Kidney (tissue), 14 donors: Measurements from ENCODE around the gene PCK2. TPM values are rescaled to one million over a fixed set of nuclear protein-coding genes. Genes with fewer than 3 reads are reported as not detected.

Experiments used
- DNase-seq, 5 donors: peaks; one replicate each; pipeline ENCODE4 v3.0.0-alpha.2; 2013 to 2020
- FAIRE-seq: peaks from 2 replicates; lab custom pipeline; 2012; peaks lifted over from hg19 to GRCh38; lab: Jason Lieb, UNC
- H3K27ac ChIP-seq, 2 donors: one replicate each; pipeline ENCODE4 v1.7.0; 2013; ENCODE audit warnings: low read depth in 2 of 2, low read length in 2 of 2, inconsistent platforms in 1 of 2
- H3K27me3 ChIP-seq: one replicate; pipeline ENCODE4 v1.7.1; 2013; ENCODE audit warnings: low read length, inconsistent platforms; ENCODE audit not compliant: control insufficient read depth, insufficient read depth
- H3K36me3 ChIP-seq, 3 donors: one replicate each; pipeline versions ENCODE4 v1.7.0 to v1.7.1; 2013; ENCODE audit warnings: low read length in 3 of 3, control low read depth in 1 of 3, inconsistent platforms in 1 of 3; ENCODE audit not compliant: insufficient read depth in 3 of 3, control insufficient read depth in 2 of 3
- H3K4me1 ChIP-seq, 3 donors: one replicate each; pipeline versions ENCODE4 v1.7.0 to v1.7.1; 2013; ENCODE audit warnings: low read length in 3 of 3, inconsistent platforms in 1 of 3, low read depth in 1 of 3; ENCODE audit not compliant: control insufficient read depth in 2 of 3, insufficient read depth in 2 of 3
- H3K4me3 ChIP-seq, 3 donors: one replicate each; pipeline versions ENCODE4 v1.7.0 to v1.8.1; 2013; ENCODE audit warnings: low read length in 3 of 3, control low read depth in 1 of 3, inconsistent platforms in 1 of 3
- H3K9ac ChIP-seq, 3 donors: one replicate each; pipeline versions ENCODE4 v1.7.0 to v1.7.1; 2013; ENCODE audit warnings: low read length in 3 of 3, control low read depth in 1 of 3, inconsistent platforms in 1 of 3
- H3K9me3 ChIP-seq, 3 donors: one replicate each; pipeline versions ENCODE4 v1.7.0 to v1.7.1; 2013; ENCODE audit warnings: low read length in 3 of 3, control low read depth in 1 of 3, inconsistent platforms in 1 of 3; ENCODE audit not compliant: control insufficient read depth in 2 of 3, insufficient read depth in 1 of 3
- intact Hi-C: fragments of 100-400 bp; cut with DNase I; formaldehyde crosslinking; loops from one replicate; pipeline ENCODE4 v1.11.1; 2022
- polyA plus RNA-seq: library from polyadenylated mRNA; stranded (reverse); fragments of 350-450 nt; fragmentation: Illumina TruSeq; extraction: RNeasy Lipid Tissue Mini Kit (QIAGEN cat#74804); gene quantifications from one replicate; pipeline ENCODE4 v1.2.3, GENCODE V29; 2014; ENCODE audit warnings: low read depth, low replicate concordance; ENCODE audit not compliant: insufficient read depth
- total RNA-seq: library from RNA; stranded (reverse); fragmentation: NEBNext Ultra II Directional; extraction: Animal tissue kit (Norgen Biotek cat#: 25700); gene quantifications from one replicate; pipeline ENCODE4 v1.2.1, GENCODE V29; 2021
- TF ChIP-seq, protein P1 (sequence below): IDR thresholded peaks from 3 replicates; pipeline ENCODE4 v1.5.1; 2012; ENCODE audit warnings: mild to moderate bottlenecking, moderate library complexity, borderline replicate concordance; ENCODE audit not compliant: insufficient read depth; ENCODE audit errors: extremely low read depth
- donor health status: control.
- donor health status: control.
- donor health status: control.
- donor health status: control.
- donor health status: control.
- donor health status: DM: yes; HTN: yes; CAD: no.
- donor health status: Normal renal cell carcinoma (clear cell type).

The PCK2 gene
- total and polyA plus RNA-seq, 2 donors from 2014 or later = 36.1 to 140 TPM

DNA sequence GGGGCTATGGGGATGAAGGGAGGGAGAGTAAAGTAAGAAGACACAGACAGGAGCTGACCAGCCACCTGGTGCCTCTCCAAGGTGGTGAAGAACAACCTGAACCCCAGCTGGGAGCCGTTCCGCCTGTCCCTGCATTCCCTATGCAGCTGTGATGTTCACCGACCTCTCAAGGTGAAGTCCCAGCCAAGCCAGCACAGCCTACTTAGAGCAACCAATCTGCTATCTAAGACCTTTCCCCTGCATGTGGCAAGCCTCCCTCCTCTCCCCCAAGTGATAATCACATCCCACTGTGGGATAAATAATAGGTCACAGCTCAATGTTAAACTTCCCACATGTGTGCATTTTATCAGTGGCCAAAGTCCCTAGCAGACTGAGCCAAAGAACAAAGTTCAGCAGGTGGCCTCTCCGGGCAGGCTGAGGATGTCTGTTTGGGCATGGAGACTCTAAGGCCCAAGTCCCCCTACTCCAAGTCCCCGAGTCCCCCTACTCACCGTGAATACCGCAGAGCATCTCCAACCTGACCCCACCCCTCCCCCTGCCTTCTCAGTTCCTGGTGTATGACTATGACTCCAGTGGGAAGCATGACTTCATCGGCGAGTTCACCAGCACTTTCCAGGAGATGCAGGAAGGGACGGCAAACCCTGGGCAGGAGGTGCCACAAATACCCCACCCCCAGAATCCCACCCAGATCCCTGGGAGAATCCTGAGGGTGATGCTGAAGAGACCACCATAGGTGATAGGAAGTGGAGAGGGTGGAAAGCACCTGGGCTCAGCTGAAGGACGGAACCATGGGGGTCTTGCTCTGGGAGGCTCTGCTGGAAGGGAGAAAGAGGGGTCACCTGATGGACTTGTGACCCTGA is 19.3 kb upstream of the PCK2 start:
- DNase-seq (no peak), FAIRE-seq (no peak)
- Histone ChIP-seq H3K9me3 (no peaks in the 10 kb centered on the region), H3K27me3 (no peaks in the 10 kb centered on the region), H3K36me3 (no peaks in the 10 kb centered on the region), H3K4me3 (no peak overlapping the region), H3K4me1 (peaks cover 0 to 2% (median 0%) of the 10 kb centered on the region in 3 donors), H3K27ac (no peak overlapping the region), H3K9ac (no peak overlapping the region)
- TF ChIP-seq, protein P1, sequence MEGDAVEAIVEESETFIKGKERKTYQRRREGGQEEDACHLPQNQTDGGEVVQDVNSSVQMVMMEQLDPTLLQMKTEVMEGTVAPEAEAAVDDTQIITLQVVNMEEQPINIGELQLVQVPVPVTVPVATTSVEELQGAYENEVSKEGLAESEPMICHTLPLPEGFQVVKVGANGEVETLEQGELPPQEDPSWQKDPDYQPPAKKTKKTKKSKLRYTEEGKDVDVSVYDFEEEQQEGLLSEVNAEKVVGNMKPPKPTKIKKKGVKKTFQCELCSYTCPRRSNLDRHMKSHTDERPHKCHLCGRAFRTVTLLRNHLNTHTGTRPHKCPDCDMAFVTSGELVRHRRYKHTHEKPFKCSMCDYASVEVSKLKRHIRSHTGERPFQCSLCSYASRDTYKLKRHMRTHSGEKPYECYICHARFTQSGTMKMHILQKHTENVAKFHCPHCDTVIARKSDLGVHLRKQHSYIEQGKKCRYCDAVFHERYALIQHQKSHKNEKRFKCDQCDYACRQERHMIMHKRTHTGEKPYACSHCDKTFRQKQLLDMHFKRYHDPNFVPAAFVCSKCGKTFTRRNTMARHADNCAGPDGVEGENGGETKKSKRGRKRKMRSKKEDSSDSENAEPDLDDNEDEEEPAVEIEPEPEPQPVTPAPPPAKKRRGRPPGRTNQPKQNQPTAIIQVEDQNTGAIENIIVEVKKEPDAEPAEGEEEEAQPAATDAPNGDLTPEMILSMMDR = no peak
- intact Hi-C loops = no loop called here

DNA sequence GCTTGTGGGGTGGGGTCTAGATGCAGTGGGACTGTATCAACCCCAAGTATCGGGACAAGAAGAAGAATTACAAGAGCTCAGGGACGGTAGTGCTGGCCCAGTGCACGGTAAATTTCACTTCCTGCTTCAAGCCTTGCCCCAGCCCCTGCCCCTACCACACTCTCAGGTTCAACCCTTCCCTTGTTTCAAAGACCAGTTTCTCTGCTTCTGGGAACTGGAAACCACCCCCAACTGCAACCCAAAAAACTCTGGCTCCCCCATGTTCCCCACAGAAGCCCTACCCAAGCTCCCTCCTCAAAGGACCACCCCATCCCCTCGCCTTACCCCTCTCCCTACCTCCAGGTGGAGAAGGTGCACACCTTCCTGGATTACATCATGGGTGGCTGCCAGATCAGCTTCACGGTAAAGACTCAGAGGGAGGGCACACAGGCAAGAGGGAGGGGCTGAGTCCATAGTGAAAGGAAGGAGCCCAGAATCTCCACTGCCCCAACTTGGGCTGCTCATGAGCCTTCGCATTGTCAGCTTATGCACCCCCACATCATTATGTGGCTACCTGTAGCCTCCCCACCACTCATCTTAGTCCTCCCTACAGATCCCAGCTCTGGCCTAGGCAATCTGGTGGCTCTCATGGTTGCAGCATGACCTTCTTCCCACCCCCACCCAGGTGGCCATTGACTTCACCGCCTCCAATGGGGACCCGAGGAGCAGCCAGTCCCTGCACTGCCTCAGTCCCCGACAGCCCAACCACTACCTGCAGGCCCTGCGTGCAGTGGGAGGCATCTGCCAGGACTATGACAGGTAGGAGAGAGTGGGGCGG is 18.4 kb upstream of the PCK2 start:
- DNase-seq = no peak
- no peaks in the 10 kb centered on the region for H3K36me3 ChIP-seq

GRCh38 chr14:24076302-24076601 is 17.9 kb upstream of the PCK2 start:
- no peaks in the 10 kb centered on the region for H3K9me3 ChIP-seq
- no peak overlapping the region for H3K9ac ChIP-seq
- intact Hi-C loops = no loop called here
- H3K4me3 ChIP-seq = no peak overlapping the region
- DNase-seq (no peak), FAIRE-seq (no peak)
- H3K27ac ChIP-seq = no peak overlapping the region
- no peaks in the 10 kb centered on the region for H3K36me3 ChIP-seq
- peaks cover 3 to 7% (median 5%) of the 10 kb centered on the region in 3 donors for H3K4me1 ChIP-seq
- TF ChIP-seq, protein P1 = no peak
- H3K27me3 ChIP-seq = no peaks in the 10 kb centered on the region

More for the DNA sequence above, 18.4 kb upstream of the PCK2 start:
- Histone ChIP-seq H3K4me1 (peaks cover 2 to 5% (median 5%) of the 10 kb centered on the region in 3 donors), H3K4me3 (no peak overlapping the region), H3K27me3 (no peaks in the 10 kb centered on the region), H3K9ac (no peak overlapping the region), H3K27ac (no peak overlapping the region), H3K9me3 (no peaks in the 10 kb centered on the region)
- TF ChIP-seq, protein P1 = no peak
- no peak for FAIRE-seq
- intact Hi-C loops = no loop called here
